ENCODE results near the gene TDRD5.
A peak's percentile ranks its signal among the peaks of the same experiment; 100 is the strongest.

TDRD5 gene

GRCh38 chr1:179591592-179592580, at the start of gene TDRD5:
TSS of gene TDRD5 (plus strand) at chr1:179591832. CDS start at chr1:179592616, 784 bp downstream.
- TF ChIP-seq CTCF (IDR thresholded peaks at IDR 0.05; ENCODE audit: borderline replicate concordance, control extremely low read depth, extremely low read depth, insufficient read depth, missing control alignments): no peak
- DNase-seq (ENCODE audit: low spot score): peak; percentile 36
- in situ Hi-C loops (cut with MboI; ENCODE audit: low sequenced_read_pairs, unreplicated experiment): no loop called here

- no peak for DNase-seq (ENCODE audit: low spot score)
- TF ChIP-seq CTCF (IDR thresholded peaks at IDR 0.05; ENCODE audit: borderline replicate concordance, control extremely low read depth, extremely low read depth, insufficient read depth, missing control alignments): no peak
- in situ Hi-C loops (cut with MboI; ENCODE audit: low sequenced_read_pairs, unreplicated experiment): no loop called here
Observed at GRCh38 chr1:179545321-179545720, 46.3 kb upstream of the TDRD5 start.

- no peak for DNase-seq (ENCODE audit: low spot score)
- in situ Hi-C loops (cut with MboI; ENCODE audit: low sequenced_read_pairs, unreplicated experiment): no loop called here
- no peak for TF ChIP-seq CTCF (IDR thresholded peaks at IDR 0.05; ENCODE audit: borderline replicate concordance, control extremely low read depth, extremely low read depth, insufficient read depth, missing control alignments)
Observed at GRCh38 chr1:179547021-179547535, 44.6 kb upstream of the TDRD5 start.

GRCh38 chr1:179548666-179549367, 42.8 kb upstream of the TDRD5 start:
- no peak for TF ChIP-seq CTCF (IDR thresholded peaks at IDR 0.05; ENCODE audit: borderline replicate concordance, control extremely low read depth, extremely low read depth, insufficient read depth, missing control alignments)
- in situ Hi-C loops (cut with MboI; ENCODE audit: low sequenced_read_pairs, unreplicated experiment): no loop called here
- no peak for DNase-seq (ENCODE audit: low spot score)

GRCh38 chr1:179549368-179549700, 42.3 kb upstream of the TDRD5 start:
- in situ Hi-C loops (cut with MboI; ENCODE audit: low sequenced_read_pairs, unreplicated experiment): no loop called here
- no peak for DNase-seq (ENCODE audit: low spot score)
- no peak for TF ChIP-seq CTCF (IDR thresholded peaks at IDR 0.05; ENCODE audit: borderline replicate concordance, control extremely low read depth, extremely low read depth, insufficient read depth, missing control alignments)
